HG03378 (cell line): ENCODE results near the gene ATCAY.

Source experiments
- ATAC-seq: cut with Tn5 transposase; IDR thresholded peaks from one replicate; pipeline ENCODE4 v1.9.1; 2021; ENCODE audit warnings: mild to moderate bottlenecking, moderate library complexity; ENCODE audit not compliant: unreplicated experiment

Gene ATCAY, protein sequence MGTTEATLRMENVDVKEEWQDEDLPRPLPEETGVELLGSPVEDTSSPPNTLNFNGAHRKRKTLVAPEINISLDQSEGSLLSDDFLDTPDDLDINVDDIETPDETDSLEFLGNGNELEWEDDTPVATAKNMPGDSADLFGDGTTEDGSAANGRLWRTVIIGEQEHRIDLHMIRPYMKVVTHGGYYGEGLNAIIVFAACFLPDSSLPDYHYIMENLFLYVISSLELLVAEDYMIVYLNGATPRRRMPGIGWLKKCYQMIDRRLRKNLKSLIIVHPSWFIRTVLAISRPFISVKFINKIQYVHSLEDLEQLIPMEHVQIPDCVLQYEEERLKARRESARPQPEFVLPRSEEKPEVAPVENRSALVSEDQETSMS

GRCh38 chr19:3880471-3881271 is at the start of gene ATCAY:
TSS of gene ATCAY (plus strand) at chr19:3880685. CDS start at chr19:3885768, 5,083 bp downstream.
- no peak for ATAC-seq

- ATAC-seq, result no peak
Observed at GRCh38 chr19:3831601-3832000, 48.9 kb upstream of the ATCAY start.

DNA sequence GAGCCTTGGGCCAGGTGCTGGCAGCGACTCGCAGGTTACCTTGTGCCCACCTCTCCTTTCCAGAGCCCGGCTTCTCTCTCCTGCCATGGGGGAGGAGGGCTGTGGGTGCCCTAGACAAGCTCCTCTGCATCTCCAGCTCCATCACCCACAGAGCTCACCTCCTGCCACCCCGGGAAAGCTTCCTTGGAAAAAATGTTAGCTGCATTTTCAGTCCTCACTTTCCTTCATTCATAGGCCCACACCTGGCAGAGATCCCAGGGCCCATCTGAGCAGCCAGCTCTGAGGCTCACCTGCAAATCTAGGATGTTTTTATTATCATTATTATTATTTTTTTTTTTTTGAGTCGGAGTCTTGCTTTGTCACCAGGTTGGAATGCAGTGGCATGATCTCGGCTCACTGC is 48.5 kb upstream of the ATCAY start:
- ATAC-seq, result no peak

DNA sequence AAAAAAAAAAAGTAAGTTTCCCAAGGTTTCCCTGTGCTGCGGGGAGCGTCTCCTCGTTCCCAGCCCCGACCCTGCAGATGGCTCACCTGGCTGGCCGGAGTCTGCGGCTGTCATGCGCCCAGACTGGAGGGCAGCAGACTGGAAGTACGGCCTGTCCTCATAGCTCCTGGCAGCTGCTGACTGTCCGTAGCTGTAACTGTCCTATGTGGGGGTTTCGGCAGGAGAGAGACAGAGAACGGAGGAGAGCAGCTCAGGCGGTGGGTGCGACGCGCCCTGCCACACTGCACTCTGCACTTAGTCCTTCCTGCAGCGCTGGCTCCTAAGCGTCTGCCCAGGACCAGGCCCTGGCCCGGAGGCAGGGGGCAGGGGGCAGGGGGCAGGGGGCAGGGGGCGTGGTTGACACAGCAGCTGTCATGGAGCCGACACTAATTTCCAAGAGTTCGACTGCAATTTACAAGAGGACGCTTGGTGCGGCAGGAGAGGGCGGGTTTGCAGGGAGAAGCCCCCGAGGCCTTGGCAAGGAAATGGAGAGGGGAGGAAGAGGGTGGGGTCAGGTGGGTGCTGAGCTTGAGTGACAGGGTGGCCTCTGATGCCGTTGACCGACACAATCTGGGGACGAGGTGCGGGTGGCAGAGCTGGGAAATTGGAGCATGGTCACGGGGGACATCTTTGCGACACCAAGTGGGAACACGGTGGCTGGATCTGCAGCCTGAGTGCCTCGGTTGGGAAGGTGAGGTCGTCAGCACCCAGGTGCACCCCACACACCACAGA is 46.7 kb upstream of the ATCAY start:
- no peak for ATAC-seq

DNA sequence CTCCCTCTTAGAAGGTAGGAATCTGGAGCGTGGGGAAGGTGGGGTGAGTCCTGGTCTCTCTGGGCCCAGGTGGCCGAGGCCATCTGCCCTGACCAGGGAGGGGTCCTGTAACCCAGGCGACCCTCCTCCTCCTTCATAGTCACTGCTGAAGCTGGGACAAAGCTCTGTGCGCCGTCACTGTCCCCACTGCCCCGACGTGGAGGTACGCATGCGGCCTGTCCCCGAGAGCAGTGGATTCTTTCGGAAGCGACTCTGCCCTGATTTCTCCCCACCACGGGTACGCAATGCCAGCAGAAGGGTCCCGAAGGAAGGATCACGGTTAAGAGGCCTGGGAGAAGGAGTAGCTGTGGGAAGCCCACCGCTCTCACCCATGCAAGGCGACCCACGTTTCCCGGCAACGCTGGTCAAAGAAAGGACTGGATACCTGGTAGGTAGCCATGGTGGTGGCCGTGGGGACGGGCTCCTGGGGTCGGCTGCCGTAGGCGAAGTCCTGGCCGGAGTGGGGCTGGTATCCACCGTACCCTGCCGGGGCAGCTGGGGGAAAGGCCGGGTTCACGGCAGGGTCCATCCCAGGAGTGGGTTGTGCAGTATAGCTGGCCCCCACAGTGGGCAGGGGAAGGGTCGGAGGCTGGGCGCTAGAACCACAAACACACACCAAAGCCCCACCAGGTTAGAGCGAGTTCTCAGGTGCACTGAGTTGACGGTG is 46.0 kb upstream of the ATCAY start:
- ATAC-seq, result no peak

DNA sequence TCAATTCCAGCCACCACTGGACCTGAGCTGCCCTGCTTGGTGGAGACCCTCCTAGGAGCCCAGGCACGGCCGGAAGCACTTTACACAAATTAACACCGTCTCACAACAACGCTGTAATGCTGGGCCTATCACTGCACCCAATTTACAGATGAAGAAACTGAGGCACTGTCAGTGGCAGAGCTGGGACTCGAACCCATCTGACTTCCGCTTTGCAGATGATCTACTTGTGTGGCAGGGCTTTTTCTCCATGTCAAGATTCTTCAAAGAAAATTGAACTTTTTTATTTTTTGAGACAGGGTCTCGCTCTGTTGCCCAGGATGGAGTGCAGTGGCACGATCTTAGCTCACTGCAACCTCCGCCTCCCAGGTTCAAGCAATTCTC is 45.4 kb upstream of the ATCAY start:
- no peak for ATAC-seq

- no peak for ATAC-seq
Observed at GRCh38 chr19:3836887-3837286, 43.6 kb upstream of the ATCAY start.

GRCh38 chr19:3837332-3837731 is 43.2 kb upstream of the ATCAY start:
- ATAC-seq, result no peak

- ATAC-seq, result no peak
Observed at GRCh38 chr19:3837922-3838321, 42.6 kb upstream of the ATCAY start.

- no peak for ATAC-seq
Observed at GRCh38 chr19:3838661-3839060, 41.8 kb upstream of the ATCAY start.

GRCh38 chr19:3839941-3840340 is 40.5 kb upstream of the ATCAY start:
- no peak for ATAC-seq

- no peak for ATAC-seq
Observed at GRCh38 chr19:3840804-3841203, 39.7 kb upstream of the ATCAY start.

- no peak for ATAC-seq
Observed at GRCh38 chr19:3842948-3843347, 37.5 kb upstream of the ATCAY start.

DNA sequence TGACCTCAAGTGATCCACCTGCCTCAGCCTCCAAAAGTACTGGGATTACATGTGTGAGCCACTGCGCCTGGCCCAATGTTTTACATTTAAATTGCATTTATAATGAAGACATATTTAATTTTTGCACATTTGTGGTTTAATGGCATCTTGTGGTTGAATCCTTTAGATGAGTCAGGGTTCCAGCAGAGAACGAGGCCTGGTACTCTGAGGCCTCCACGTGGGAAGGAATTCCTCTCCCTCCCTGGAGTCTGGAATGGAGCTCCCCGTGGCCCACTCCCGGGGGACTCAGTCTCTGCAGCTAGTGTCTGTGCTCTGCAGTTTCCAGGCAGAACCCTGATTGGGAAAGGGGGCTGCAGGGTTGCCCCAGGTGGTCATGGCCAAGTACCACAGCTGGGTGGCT is 35.9 kb upstream of the ATCAY start:
- ATAC-seq, result no peak

DNA sequence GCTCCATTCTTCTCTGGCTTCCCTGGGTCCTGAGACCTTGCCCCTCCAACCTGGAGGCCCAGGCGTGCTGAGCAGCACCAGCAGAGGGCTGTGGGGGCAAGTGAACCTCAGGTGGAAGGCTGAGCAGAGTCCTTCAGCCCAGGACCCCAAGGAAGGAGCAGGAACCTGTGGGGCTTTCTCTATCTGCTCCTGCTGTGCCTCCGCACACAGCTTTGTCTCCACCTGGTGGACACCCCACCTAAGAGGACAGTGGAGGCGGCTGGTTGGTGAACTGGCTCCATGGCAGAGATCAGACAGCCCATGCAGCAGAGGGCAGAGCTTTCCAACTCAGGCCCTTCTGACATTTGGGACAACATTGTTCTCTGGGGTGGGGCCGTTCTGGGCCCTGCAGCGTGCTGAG is 31.4 kb upstream of the ATCAY start:
- ATAC-seq, result no peak

GRCh38 chr19:3849787-3850186 is 30.7 kb upstream of the ATCAY start:
- ATAC-seq, result no peak

DNA sequence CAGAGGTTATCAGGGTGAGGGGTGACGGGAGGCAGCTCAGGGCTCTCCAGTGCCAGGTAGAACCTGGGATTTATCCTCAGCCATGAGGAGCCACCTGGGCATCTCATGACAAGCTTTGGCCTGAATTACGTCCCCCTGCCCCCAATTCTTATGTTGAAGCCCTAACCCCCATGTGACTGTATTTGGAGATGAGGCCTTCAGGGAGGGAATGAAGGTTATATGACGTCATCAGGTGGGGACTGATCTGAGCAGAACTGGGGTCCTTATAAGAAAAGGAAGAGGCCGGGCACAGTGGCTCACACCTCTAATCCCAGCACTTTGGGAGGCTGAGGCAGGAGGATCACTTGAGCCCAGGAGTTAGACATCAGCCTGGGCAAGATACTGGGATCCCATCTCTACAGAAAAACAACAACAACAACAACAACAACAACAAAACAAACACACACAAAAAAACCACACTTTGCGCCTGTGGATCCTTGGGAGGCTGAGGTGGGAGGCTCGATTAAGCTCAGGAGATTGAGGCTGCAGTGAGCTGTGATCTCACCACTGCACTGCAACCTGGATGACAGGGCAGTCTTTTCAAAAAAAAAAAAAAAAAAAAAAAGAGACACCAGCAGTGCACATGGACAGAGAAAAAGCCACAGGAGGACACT is 30.0 kb upstream of the ATCAY start:
- no peak for ATAC-seq

GRCh38 chr19:3851254-3852176 is 29.0 kb upstream of the ATCAY start:
- ATAC-seq, result no peak

GRCh38 chr19:3852177-3852511 is 28.3 kb upstream of the ATCAY start:
- no peak for ATAC-seq
